HCT116 (cell line): Measurements from ENCODE around the gene ZBTB12. TPM values are rescaled to one million over a fixed set of nuclear protein-coding genes. Genes with fewer than 3 reads are reported as not detected.

Experiments used
- ATAC-seq: fragments of 200-7000 bp; cut with Tn5 transposase; 2 replicates; pipeline ENCODE4 v1.9.1; 2020; ENCODE audit warnings: mild to moderate bottlenecking, moderate library complexity
- BruUV-seq: library from RNA; stranded (reverse); fragments of 400-500 nt; replicated peaks from 2 replicates; lab custom pipeline; 2021; lab: Mats Ljungman, UMichigan
- CTCF ChIA-PET: fragments of 300-600 bp; sonication (Branson Sonifier 250); formaldehyde crosslinking; loops from one replicate; lab custom pipeline; 2021; ENCODE audit warnings: antibody characterized with exemption; lab: Charles Lee
- POLR2A ChIA-PET: fragments of 300-600, 350-600 bp; sonication (Branson Sonifier 250); formaldehyde crosslinking; loops from one replicate; lab custom pipeline; 2021; ENCODE audit warnings: antibody characterized with exemption; lab: Charles Lee
- RAD21 ChIA-PET, 2 experiments: fragments of 300-600 bp; sonication (Branson Sonifier 250); formaldehyde crosslinking; loops; one replicate each; lab custom pipeline; 2023; ENCODE audit warnings: low total read pairs in 2 of 2; ENCODE audit not compliant: uncharacterized antibody in 2 of 2, unreplicated experiment in 2 of 2, low non-redundant PET in 1 of 2; lab: Charles Lee
- DNase-seq: peaks from one replicate; pipeline ENCODE4 v3.0.0-alpha.2; 2010; ENCODE audit warnings: low read depth, low spot score
- H2AFZ ChIP-seq: fragments of 200-600 bp; shearing (Covaris generic), sonication (generic); 2 replicates; pipeline ENCODE4 v1.6.1; 2017; ENCODE audit warnings: low read depth, mixed run types, mixed read lengths, antibody characterized with exemption, low read length; ENCODE audit not compliant: poor library complexity, severe bottlenecking
- H3K27ac ChIP-seq: 2 replicates; pipeline ENCODE4 v1.5.1; 2012; ENCODE audit warnings: low read depth, low read length
- H3K27me3 ChIP-seq: fragments of 200-600 bp; sonication (generic); 2 replicates; pipeline ENCODE4 v1.6.1; 2016; ENCODE audit warnings: mixed run types, low read length, mixed read lengths; ENCODE audit not compliant: insufficient read depth
- H3K36me3 ChIP-seq, 2 experiments: fragments of 200-500 bp in 1 of 2; fragments of 200-600 bp in 1 of 2; sonication (Bioruptor generic) in 1 of 2; sonication (generic) in 1 of 2; 2 replicates each; pipeline versions ENCODE4 v1.5.1 to v1.6.1; 2014 to 2016; ENCODE audit warnings: low read length in 2 of 2, inconsistent platforms in 1 of 2, mixed read lengths in 1 of 2, mixed run types in 1 of 2; ENCODE audit not compliant: insufficient read depth in 2 of 2, control insufficient read depth in 1 of 2
- H3K4me1 ChIP-seq, 2 experiments: fragments of 200-600 bp in 1 of 2; sonication (generic) in 1 of 2; 2 replicates each; pipeline versions ENCODE4 v1.5.1 to v1.6.1; 2012 to 2017; ENCODE audit warnings: low read length in 2 of 2, inconsistent platforms in 1 of 2, mild to moderate bottlenecking in 1 of 2, mixed read lengths in 1 of 2, mixed run types in 1 of 2, moderate library complexity in 1 of 2; ENCODE audit not compliant: insufficient read depth in 2 of 2, control insufficient read depth in 1 of 2
- H3K4me2 ChIP-seq: fragments of 200-600 bp; sonication (generic); 2 replicates; pipeline ENCODE4 v1.6.1; 2017; ENCODE audit warnings: mixed run types, low read length, mixed read lengths
- H3K4me3 ChIP-seq, 2 experiments: fragments of 200-600 bp in 1 of 2; sonication (generic) in 1 of 2; replicated peaks in 1 of 2; 2 replicates each; pipeline ENCODE4 v1.5.1; 2011 to 2016; ENCODE audit warnings: low read length in 2 of 2, control low read depth in 1 of 2, low read depth in 1 of 2, mild to moderate bottlenecking in 1 of 2, mixed read lengths in 1 of 2, mixed run types in 1 of 2
- H3K79me2 ChIP-seq: fragments of 200-600 bp; sonication (generic); 2 replicates; pipeline ENCODE4 v1.6.1; 2017; ENCODE audit warnings: mild to moderate bottlenecking, mixed run types, low read length, moderate library complexity, mixed read lengths; ENCODE audit not compliant: insufficient read depth
- H3K9ac ChIP-seq: fragments of 200-600 bp; sonication (generic); 2 replicates; pipeline ENCODE4 v1.6.1; 2016; ENCODE audit warnings: low read length, mixed read lengths
- H3K9me2 ChIP-seq: fragments of 200-600 bp; sonication (generic), shearing (Covaris generic); 2 replicates; pipeline ENCODE4 v1.6.1; 2017; ENCODE audit warnings: mixed run types, mild to moderate bottlenecking, moderate library complexity; ENCODE audit not compliant: insufficient read depth
- H3K9me3 ChIP-seq, 2 experiments: fragments of 200-500 bp in 1 of 2; fragments of 200-600 bp in 1 of 2; sonication (Bioruptor generic) in 1 of 2; sonication (generic) in 1 of 2; 2 replicates each; pipeline ENCODE4 v1.6.1; 2014 to 2017; ENCODE audit warnings: low read length in 2 of 2, mixed read lengths in 2 of 2, inconsistent platforms in 1 of 2, low read depth in 1 of 2, mild to moderate bottlenecking in 1 of 2, mixed run types in 1 of 2, moderate library complexity in 1 of 2; ENCODE audit not compliant: control insufficient read depth in 1 of 2, insufficient read depth in 1 of 2
- H4K20me1 ChIP-seq: fragments of 200-600 bp; sonication (generic), shearing (Covaris generic); 2 replicates; pipeline ENCODE4 v1.6.1; 2017; ENCODE audit warnings: mixed run types, mild to moderate bottlenecking, moderate library complexity; ENCODE audit not compliant: insufficient read depth
- CBX3 ChIP-seq: IDR thresholded peaks from 2 replicates; pipeline ENCODE4 v1.6.1; 2012; ENCODE audit warnings: low read depth
- CEBPB ChIP-seq: IDR thresholded peaks from 2 replicates; pipeline ENCODE4 v1.6.1; 2012; ENCODE audit warnings: low read depth
- CTCF ChIP-seq, 3 experiments: fragments of 200-600 bp in 1 of 3; sonication (generic) in 1 of 3; IDR thresholded peaks in 2 of 3; conservative IDR thresholded peaks in 1 of 3; 2 replicates each; pipeline ENCODE4 v1.5.1; 2012 to 2017; ENCODE audit warnings: low read depth in 2 of 3, low read length in 2 of 3, antibody characterized with exemption in 1 of 3, borderline replicate concordance in 1 of 3, control low read depth in 1 of 3, mild to moderate bottlenecking in 1 of 3, mixed read lengths in 1 of 3, mixed run types in 1 of 3, moderate library complexity in 1 of 3; ENCODE audit not compliant: insufficient read depth in 1 of 3
- EGR1 ChIP-seq: IDR thresholded peaks from 2 replicates; pipeline ENCODE4 v1.6.1; 2012; ENCODE audit warnings: low read depth
- ELF1 ChIP-seq: IDR thresholded peaks from 2 replicates; pipeline ENCODE4 v1.6.1; 2012; ENCODE audit warnings: low read depth, borderline replicate concordance
- EZH2phosphoT487 ChIP-seq: fragments of 200-600 bp; IDR thresholded peaks from 2 replicates; pipeline ENCODE4 v1.6.1; 2018; ENCODE audit warnings: antibody characterized with exemption, borderline replicate concordance
- FOSL1 ChIP-seq: IDR thresholded peaks from 2 replicates; pipeline ENCODE4 v1.6.1; 2012; ENCODE audit warnings: low read depth
- JUND ChIP-seq: IDR thresholded peaks from 2 replicates; pipeline ENCODE4 v1.6.1; 2012
- POLR2A ChIP-seq: IDR thresholded peaks from 2 replicates; pipeline ENCODE4 v1.7.0; 2011; ENCODE audit warnings: borderline replicate concordance; ENCODE audit not compliant: insufficient read depth, insufficient read length; ENCODE audit errors: extremely low read depth
- POLR2AphosphoS5 ChIP-seq: IDR thresholded peaks from 2 replicates; pipeline ENCODE4 v1.6.1; 2011; ENCODE audit warnings: mild to moderate bottlenecking, low read depth, low read length, moderate library complexity
- SIN3A ChIP-seq: IDR thresholded peaks from 2 replicates; pipeline ENCODE4 v1.6.1; 2012; ENCODE audit warnings: low read depth
- SRF ChIP-seq: IDR thresholded peaks from 2 replicates; pipeline ENCODE4 v1.6.1; 2012; ENCODE audit warnings: low read depth
- TCF7L2 ChIP-seq: IDR thresholded peaks from 2 replicates; pipeline ENCODE4 v1.7.0; 2011; ENCODE audit warnings: borderline replicate concordance, inconsistent platforms; ENCODE audit not compliant: insufficient read depth, insufficient read length; ENCODE audit errors: extremely low read depth
- YY1 ChIP-seq: IDR thresholded peaks from 2 replicates; pipeline ENCODE4 v1.6.1; 2011; ENCODE audit warnings: low read length, low read depth, moderate library complexity, mild to moderate bottlenecking; ENCODE audit not compliant: insufficient replicate concordance; ENCODE audit errors: extremely low read depth
- ZBTB33 ChIP-seq: IDR thresholded peaks from 2 replicates; pipeline ENCODE4 v1.6.1; 2011; ENCODE audit warnings: mild to moderate bottlenecking, low read length, moderate library complexity; ENCODE audit not compliant: insufficient replicate concordance; ENCODE audit errors: extremely low read depth
- ZFX ChIP-seq: fragments of 450-650 bp; IDR thresholded peaks from 2 replicates; pipeline ENCODE4 v1.6.1; 2017
- ZNF274 ChIP-seq: fragments of 200-500 bp; sonication (Bioruptor generic); IDR thresholded peaks from 2 replicates; pipeline ENCODE4 v1.6.1; 2014; ENCODE audit warnings: mild to moderate bottlenecking, low read depth, low read length, inconsistent platforms
- intact Hi-C: fragments of 100-400 bp; cut with micrococcal nuclease; formaldehyde crosslinking; loops from 2 replicates; pipeline ENCODE4 v1.10.0; 2022
- total RNA-seq: library from RNA; stranded (reverse); gene quantifications from one replicate; pipeline ENCODE4 v1.2.1, GENCODE V29; 2021; ENCODE audit not compliant: unreplicated experiment
- TF ChIP-seq, protein P1 (sequence below): IDR thresholded peaks from 2 replicates; pipeline ENCODE4 v1.6.1; 2012
- TF ChIP-seq, protein P2 (sequence below): IDR thresholded peaks from 2 replicates; pipeline ENCODE4 v1.6.1; 2012; ENCODE audit warnings: low read depth

ZBTB12 gene
- total RNA-seq, 1 experiment from 2014 or later, result 10.3 TPM

GRCh38 chr6:31949926-31950548 lies 48.2 kb upstream of the ZBTB12 start:
- ATAC-seq, result no peak
- CTCF ChIA-PET, result no interaction called here
- no TSS peak for BruUV-seq
- peaks cover 19 to 36% of the 10 kb centered on the region in 2 experiments for H3K36me3 ChIP-seq
- TF ChIP-seq ZBTB33 (no peak), CBX3 (no peak), JUND (no peak), FOSL1 (no peak), EGR1 (no peak), TCF7L2 (no peak), CTCF (IDR thresholded peaks at IDR 0.05 in 2 of 3, conservative IDR thresholded peaks at IDR 0.05 in 1 of 3; ENCODE audit: borderline replicate concordance in 1 of 3, insufficient read depth in 1 of 3, low read depth in 2 of 3, low read length in 2 of 3) (no peak), POLR2A (no peak), CEBPB (no peak), POLR2AphosphoS5 (no peak), ZNF274 (no peak), EZH2phosphoT487 (no peak), YY1 (no peak), SIN3A (no peak), ELF1 (no peak), SRF (no peak), ZFX (no peak)
- TF ChIP-seq, protein P1, sequence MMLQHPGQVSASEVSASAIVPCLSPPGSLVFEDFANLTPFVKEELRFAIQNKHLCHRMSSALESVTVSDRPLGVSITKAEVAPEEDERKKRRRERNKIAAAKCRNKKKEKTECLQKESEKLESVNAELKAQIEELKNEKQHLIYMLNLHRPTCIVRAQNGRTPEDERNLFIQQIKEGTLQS, result no peak
- TF ChIP-seq, protein P2, sequence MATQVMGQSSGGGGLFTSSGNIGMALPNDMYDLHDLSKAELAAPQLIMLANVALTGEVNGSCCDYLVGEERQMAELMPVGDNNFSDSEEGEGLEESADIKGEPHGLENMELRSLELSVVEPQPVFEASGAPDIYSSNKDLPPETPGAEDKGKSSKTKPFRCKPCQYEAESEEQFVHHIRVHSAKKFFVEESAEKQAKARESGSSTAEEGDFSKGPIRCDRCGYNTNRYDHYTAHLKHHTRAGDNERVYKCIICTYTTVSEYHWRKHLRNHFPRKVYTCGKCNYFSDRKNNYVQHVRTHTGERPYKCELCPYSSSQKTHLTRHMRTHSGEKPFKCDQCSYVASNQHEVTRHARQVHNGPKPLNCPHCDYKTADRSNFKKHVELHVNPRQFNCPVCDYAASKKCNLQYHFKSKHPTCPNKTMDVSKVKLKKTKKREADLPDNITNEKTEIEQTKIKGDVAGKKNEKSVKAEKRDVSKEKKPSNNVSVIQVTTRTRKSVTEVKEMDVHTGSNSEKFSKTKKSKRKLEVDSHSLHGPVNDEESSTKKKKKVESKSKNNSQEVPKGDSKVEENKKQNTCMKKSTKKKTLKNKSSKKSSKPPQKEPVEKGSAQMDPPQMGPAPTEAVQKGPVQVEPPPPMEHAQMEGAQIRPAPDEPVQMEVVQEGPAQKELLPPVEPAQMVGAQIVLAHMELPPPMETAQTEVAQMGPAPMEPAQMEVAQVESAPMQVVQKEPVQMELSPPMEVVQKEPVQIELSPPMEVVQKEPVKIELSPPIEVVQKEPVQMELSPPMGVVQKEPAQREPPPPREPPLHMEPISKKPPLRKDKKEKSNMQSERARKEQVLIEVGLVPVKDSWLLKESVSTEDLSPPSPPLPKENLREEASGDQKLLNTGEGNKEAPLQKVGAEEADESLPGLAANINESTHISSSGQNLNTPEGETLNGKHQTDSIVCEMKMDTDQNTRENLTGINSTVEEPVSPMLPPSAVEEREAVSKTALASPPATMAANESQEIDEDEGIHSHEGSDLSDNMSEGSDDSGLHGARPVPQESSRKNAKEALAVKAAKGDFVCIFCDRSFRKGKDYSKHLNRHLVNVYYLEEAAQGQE, result no peak
- TF ChIP-seq, all 23 proteins: peak for 0
- no peaks in the 10 kb centered on the region for H3K9me3 ChIP-seq
- intact Hi-C loops, result no loop called here
- no peak overlapping the region for H3K9ac ChIP-seq
- H3K4me2 ChIP-seq, result no peak overlapping the region
- POLR2A ChIA-PET, result no interaction called here
- no peaks in the 10 kb centered on the region for H4K20me1 ChIP-seq
- H3K79me2 ChIP-seq, result no peaks in the 10 kb centered on the region
- DNase-seq, result no peak
- H2AFZ ChIP-seq, result no peak overlapping the region
- no peak overlapping the region for H3K27ac ChIP-seq
- H3K9me2 ChIP-seq, result no peaks in the 10 kb centered on the region; the same call in 1 of the 2 replicates
- no peak overlapping the region for H3K4me3 ChIP-seq
- no peaks in the 10 kb centered on the region for H3K27me3 ChIP-seq
- RAD21 ChIA-PET, result no interaction called here
- peaks cover 7 to 26% of the 10 kb centered on the region in 2 experiments; a peak in 3 of 4 replicates for H3K4me1 ChIP-seq
